HepG2 (cell line): ENCODE measurements around the gene EI24. TPM values are rescaled to one million over a fixed set of nuclear protein-coding genes. Genes with fewer than 3 reads are reported as not detected.

Experiments
- CC2D1A ChIP-seq: sonication (generic); formaldehyde crosslinking; IDR thresholded peaks from 2 replicates; pipeline ENCODE4 v1.8.1; 2023; ENCODE audit warnings: mild to moderate bottlenecking, missing genetic modification reagents
- DMTF1 ChIP-seq: sonication (generic); formaldehyde crosslinking; IDR thresholded peaks from 2 replicates; pipeline ENCODE4 v1.4.0; 2020; ENCODE audit warnings: mild to moderate bottlenecking, missing genetic modification reagents
- JARID2 ChIP-seq: sonication (generic); formaldehyde crosslinking; IDR thresholded peaks from 2 replicates; pipeline ENCODE4 v1.8.1; 2023; ENCODE audit warnings: missing genetic modification reagents, inconsistent platforms; ENCODE audit not compliant: insufficient replicate concordance
- MBNL3 ChIP-seq: fragments of 250-450 bp; sonication (Bioruptor Pico); conservative IDR thresholded peaks from 2 replicates; pipeline ENCODE4 v1.8.0; 2022; ENCODE audit warnings: mild to moderate bottlenecking, inconsistent platforms
- MLLT10 ChIP-seq: sonication (generic); formaldehyde crosslinking; IDR thresholded peaks from 2 replicates; pipeline ENCODE4 v1.4.0; 2020; ENCODE audit warnings: missing genetic modification reagents
- MXI1 ChIP-seq: IDR thresholded peaks from 3 replicates; pipeline ENCODE4 v1.6.1; 2012; ENCODE audit warnings: low read depth, low read length, inconsistent platforms, borderline replicate concordance
- PATZ1 ChIP-seq: sonication (generic); formaldehyde crosslinking; IDR thresholded peaks from 2 replicates; pipeline ENCODE4 v1.4.0; 2020; ENCODE audit warnings: missing genetic modification reagents
- PRDM4 ChIP-seq: sonication (generic); formaldehyde crosslinking; IDR thresholded peaks from 2 replicates; pipeline ENCODE4 v1.9.0; 2021; ENCODE audit warnings: missing genetic modification reagents, borderline replicate concordance
- SIX1 ChIP-seq: sonication (generic); formaldehyde crosslinking; IDR thresholded peaks from 2 replicates; pipeline ENCODE4 v1.4.0; 2020; ENCODE audit warnings: missing genetic modification reagents, borderline replicate concordance
- SRF ChIP-seq: IDR thresholded peaks from 2 replicates; pipeline ENCODE4 v1.6.1; 2011; ENCODE audit warnings: mild to moderate bottlenecking, low read depth, low read length, moderate library complexity
- ZBTB37 ChIP-seq: sonication (generic); formaldehyde crosslinking; IDR thresholded peaks from 2 replicates; pipeline ENCODE4 v1.4.0; 2020; ENCODE audit warnings: mild to moderate bottlenecking, missing genetic modification reagents
- ZNF207 ChIP-seq: fragments of 450-650 bp; IDR thresholded peaks from 2 replicates; pipeline ENCODE4 v1.6.1; 2016; ENCODE audit warnings: antibody characterized with exemption, borderline replicate concordance
- ZNF343 ChIP-seq: sonication (generic); formaldehyde crosslinking; IDR thresholded peaks from 2 replicates; pipeline ENCODE4 v1.4.0; 2020; ENCODE audit warnings: mild to moderate bottlenecking, missing genetic modification reagents
- ZNF350 ChIP-seq: sonication (generic); formaldehyde crosslinking; IDR thresholded peaks from 2 replicates; pipeline ENCODE4 v1.4.0; 2020; ENCODE audit warnings: mild to moderate bottlenecking, low read depth, missing genetic modification reagents, borderline replicate concordance
- ZNF430 ChIP-seq: sonication (generic); formaldehyde crosslinking; IDR thresholded peaks from 2 replicates; pipeline ENCODE4 v1.9.0; 2021; ENCODE audit warnings: mild to moderate bottlenecking, missing genetic modification reagents
- ZNF530 ChIP-seq: sonication (generic); formaldehyde crosslinking; IDR thresholded peaks from 2 replicates; pipeline ENCODE4 v1.5.0; 2020; ENCODE audit warnings: low read depth, mild to moderate bottlenecking, missing genetic modification reagents
- ZNF704 ChIP-seq: sonication (generic); formaldehyde crosslinking; IDR thresholded peaks from 2 replicates; pipeline ENCODE4 v1.8.1; 2023; ENCODE audit warnings: mild to moderate bottlenecking, inconsistent platforms, moderate library complexity, missing genetic modification reagents, borderline replicate concordance
- ZNF772 ChIP-seq: sonication (generic); formaldehyde crosslinking; IDR thresholded peaks from 2 replicates; pipeline ENCODE4 v1.5.0; 2020; ENCODE audit warnings: mild to moderate bottlenecking, missing genetic modification reagents
- ZNF891 ChIP-seq: sonication (generic); formaldehyde crosslinking; IDR thresholded peaks from 2 replicates; pipeline ENCODE4 v1.5.0; 2020; ENCODE audit warnings: mild to moderate bottlenecking, missing genetic modification reagents
- polyA plus RNA-seq, 8 experiments: library from polyadenylated mRNA; depleted of rRNA in 3 of 8; stranded (reverse) in 7 of 8; unstranded in 1 of 8; fragments of >200 nt; fragmentation: Illumina TruSeq in 4 of 8; extraction: Trizol in 4 of 8; gene quantifications; 2 replicates each; pipeline versions ENCODE4 v1.2.1 to v1.2.3, GENCODE V29; 2011 to 2016; ENCODE audit warnings: low read depth in 4 of 8, missing spikeins in 1 of 8, mixed read lengths in 1 of 8; ENCODE audit not compliant: insufficient read depth in 1 of 8
- total RNA-seq, 5 experiments: library from RNA; depleted of rRNA; stranded (reverse); fragments of >200 nt; fragmentation: Illumina TruSeq; extraction: Trizol; gene quantifications; 2 replicates each; pipeline ENCODE4 v1.2.3, GENCODE V29; 2016; ENCODE audit warnings: low read depth in 1 of 5

The EI24 gene
- total and polyA plus RNA-seq, 2 of the 13 experiments (the other 11 are each of a cell fraction or from before 2014, with no cell fraction given): 84.7 to 126 TPM

- TF ChIP-seq PATZ1: 0 out of 2 replicates have a peak, but pooled peaks have one; percentile 3
- no peak for TF ChIP-seq DMTF1 (CRISPR knock-in tag)
- no peak for TF ChIP-seq ZBTB37 (CRISPR knock-in tag)
- TF ChIP-seq ZNF530 (CRISPR knock-in tag): no peak
- TF ChIP-seq ZNF343: no peak
- no peak for TF ChIP-seq PRDM4 (CRISPR knock-in tag)
- no peak for TF ChIP-seq MLLT10
- TF ChIP-seq ZNF891 (CRISPR knock-in tag): peak; percentile 78; the same call in 1 of the 2 replicates
- TF ChIP-seq ZNF207: no peak
- TF ChIP-seq ZNF704 (CRISPR knock-in tag): no peak
- TF ChIP-seq ZNF772 (CRISPR knock-in tag): peak; percentile 36; the same call in 1 of the 2 replicates
- TF ChIP-seq JARID2 (CRISPR knock-in tag): no peak
- no peak for TF ChIP-seq ZNF350
- 0 out of 2 replicates have a peak, but pooled peaks have one; percentile 45 for TF ChIP-seq ZNF430 (CRISPR knock-in tag)
- TF ChIP-seq MXI1: peak; percentile 91; the same call in 1 of the 3 replicates
- no peak for TF ChIP-seq SRF
- TF ChIP-seq SIX1 (CRISPR knock-in tag): no peak
- TF ChIP-seq MBNL3 (CRISPR knock-in tag): no peak
- no peak for TF ChIP-seq CC2D1A
These were observed at the start of gene EI24 (continued) for GRCh38 chr11:125568970-125569914.
